Lung microvascular endothelial cell (primary cell): ENCODE results near the gene CFP. TPM values are rescaled to one million over a fixed set of nuclear protein-coding genes. Genes with fewer than 3 reads are reported as not detected.

Source experiments
- DNase-seq, 2 donors: peaks; one replicate each; pipeline versions ENCODE4 v3.0.0 to v3.0.0-alpha.2; 2010; ENCODE audit warnings: low read depth in 2 of 2
- total RNA-seq: library from RNA; depleted of rRNA; stranded (reverse); fragments of >200 nt; gene quantifications from 2 replicates; pipeline ENCODE4 v1.2.1, GENCODE V29; 2014

Gene CFP
- total RNA-seq, 1 donor from 2014 or later = under 0.01 TPM

DNA sequence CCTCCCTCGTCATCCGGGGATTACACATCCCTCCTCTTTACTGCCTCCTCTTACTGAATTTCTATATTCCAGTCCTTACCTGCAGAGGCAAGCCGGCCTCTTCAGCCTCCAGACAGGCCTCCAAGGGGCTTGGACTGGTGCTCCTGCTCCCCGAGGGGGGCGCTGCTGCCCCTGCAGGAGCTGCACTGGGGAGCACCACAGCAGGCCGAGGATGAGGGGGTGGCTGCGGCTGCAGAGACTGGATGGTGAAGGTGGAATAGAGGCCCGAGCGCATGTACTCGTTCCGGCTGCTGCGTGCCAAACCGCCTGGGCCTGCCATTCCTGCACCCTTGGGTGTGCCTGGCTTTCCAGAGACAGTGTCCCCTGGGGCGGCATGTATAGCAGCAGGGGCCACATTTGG, 9.1 kb upstream of the CFP start:
- no peak for DNase-seq

DNA sequence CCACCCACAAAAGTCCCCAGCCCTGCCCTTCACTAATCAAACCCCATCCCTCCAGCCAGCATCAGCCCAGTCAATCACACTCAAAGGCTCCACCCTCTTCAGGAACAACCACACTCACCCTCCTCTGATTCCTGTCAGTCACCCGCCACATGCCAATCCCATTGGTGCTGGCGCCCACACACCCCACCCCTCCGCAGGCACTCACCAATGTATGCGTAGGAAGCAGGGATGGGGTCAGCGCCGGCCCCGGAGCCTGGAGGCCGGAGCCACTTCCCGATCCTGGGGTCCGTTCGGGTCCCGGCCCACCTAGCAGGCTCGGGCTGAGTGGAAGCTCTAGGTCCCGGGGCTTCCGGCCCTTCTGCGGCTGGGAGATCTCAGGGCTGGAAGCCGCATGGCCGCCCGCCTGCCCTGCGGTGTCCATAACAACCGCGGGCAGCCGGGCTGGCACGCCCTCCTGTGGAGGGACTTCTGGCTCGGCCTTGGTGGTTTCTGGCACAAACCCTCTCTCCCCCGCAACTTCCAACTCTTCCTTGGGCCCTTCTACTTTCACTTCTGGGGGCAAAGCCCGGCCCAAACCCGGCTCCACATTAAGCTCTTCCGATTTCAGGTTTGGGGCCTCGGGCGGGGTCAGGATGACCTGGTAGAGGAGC, 7.9 kb upstream of the CFP start:
- peak; percentile 76 to 83 for DNase-seq

DNA sequence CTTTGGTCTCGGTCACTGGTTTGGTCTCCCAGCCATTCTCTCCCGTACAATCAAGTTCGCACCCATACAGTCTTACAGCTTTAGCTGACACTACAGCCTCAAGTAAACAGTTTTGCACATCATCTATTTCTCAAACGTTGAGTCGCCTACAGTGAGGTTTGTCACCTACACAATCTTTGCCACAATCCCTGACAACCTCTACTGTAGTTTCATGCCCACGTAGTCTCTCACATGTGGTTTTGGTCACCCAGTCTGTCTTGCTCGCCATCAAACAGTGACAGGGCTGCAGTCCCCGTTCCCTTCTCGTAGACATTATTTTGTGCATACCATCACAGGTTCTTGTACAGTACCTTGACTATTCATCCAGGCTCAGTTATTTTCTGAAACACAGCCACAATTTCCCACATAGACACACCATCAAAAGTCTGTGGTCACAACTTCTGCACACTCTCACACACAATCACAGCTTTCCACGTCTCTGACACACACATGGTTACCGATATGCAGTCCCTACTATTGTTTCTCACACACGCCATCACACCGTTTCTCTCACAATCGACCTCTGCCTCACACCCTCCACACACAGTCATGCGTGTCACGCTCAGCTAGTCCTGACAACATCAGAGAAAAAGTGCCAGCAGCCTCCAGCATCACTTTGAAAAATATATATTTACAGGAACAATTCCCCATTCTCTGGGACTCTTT, 5.3 kb upstream of the CFP start:
- no peak for DNase-seq

GRCh38 chrX:47633689-47634590, 4.2 kb upstream of the CFP start:
- DNase-seq = no peak

DNA sequence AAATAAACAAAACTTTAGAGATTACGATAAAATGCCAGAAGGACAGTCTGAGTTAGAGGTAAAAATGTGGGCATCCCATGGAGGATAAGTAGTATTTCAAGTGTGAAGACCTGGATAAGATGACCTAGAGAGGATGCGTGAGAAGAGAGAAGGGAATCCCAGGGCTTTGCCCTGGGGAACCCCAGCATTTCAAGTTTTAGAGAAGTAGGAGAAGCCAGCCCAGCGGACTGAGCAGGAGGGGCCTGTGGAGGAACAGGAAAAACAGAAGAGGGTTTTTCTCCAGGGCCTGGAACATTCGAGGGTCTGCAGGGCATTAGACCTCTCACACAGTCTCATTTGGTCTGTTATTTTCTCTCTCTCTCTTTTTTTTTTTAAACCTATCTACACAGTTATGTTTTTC, 2.9 kb upstream of the CFP start:
- no peak for DNase-seq

DNA sequence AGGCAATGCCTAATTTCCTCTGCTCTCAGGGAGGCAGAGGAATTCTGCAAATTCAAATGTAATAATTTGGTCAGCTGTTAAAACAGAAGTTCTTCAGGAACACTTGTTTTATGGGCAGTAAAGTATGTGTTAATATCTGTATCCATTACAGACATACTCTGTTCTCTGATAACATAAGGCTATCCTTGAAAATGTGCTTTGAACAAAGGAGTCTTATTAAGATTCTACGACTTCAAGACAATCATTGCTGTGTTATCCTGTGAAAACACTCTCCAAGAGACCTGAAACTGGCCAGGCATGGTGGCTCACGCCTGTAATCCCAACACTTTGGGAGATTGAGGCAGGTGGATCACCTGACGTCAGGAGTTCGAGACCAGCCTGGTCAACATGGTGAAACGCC, 1.9 kb upstream of the CFP start:
- no peak for DNase-seq

DNA sequence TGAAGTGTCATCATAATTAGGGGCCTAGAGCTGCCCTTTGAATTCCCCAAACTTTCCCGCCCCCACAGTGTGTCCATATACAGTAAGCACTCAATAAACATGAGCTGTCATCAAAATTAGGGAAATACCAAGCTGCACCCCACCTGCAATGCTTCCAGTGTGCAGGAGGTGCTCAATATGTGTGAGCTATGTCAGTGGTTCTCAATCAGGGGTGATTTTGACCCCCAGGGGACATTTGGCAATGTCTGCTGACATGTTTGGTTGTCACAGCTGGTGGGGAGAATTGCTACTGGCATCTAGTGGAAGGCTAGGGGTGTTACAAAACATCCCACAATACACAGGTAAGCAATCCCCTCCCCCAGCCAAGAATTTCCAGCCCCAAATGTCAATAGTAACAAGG, 748 bp downstream of the CFP start:
- no peak for DNase-seq

DNA sequence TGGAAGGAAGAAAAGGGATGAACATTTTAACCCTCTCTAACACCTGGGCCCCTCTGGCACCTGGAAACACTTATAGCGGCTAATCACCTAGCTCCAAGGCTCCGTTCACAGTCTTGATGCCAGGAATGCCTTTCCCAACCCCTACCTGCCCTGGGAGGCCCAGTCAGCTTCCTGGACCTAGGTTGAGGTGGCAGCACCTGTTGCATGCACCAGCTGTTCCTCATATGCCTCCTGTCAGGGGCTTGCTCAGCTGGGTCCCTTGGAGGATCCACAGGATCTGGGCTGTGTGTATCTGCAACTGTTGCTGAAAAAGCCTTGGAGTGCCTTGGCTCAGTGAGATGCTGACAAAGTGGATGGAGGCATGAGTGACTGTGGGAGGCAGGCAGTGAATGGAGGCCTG, 4.4 kb downstream of the CFP start:
- no peak for DNase-seq

GRCh38 chrX:47623540-47624027, 6.1 kb downstream of the CFP start:
- DNase-seq = peak; percentile 62 to 80

DNA sequence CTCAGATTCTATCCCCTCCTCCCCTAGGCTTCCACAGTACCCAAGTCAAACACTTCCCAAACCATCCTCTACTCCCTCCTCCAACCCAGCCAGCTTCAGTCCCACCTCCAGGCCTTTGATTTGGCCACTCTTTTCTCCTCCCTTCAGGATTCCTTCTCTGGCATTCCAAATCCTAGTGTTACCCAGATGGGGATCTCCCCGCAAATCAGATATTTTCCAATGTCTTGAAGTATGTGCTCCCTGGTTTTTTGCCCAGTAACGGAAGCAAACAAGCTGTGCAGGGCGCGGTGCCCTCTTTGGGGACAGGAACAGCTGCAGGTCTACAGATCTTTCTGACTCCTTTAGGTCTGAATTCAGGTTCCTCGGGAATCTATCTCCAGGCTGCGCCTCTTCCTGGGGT, 7.9 kb downstream of the CFP start:
- DNase-seq = no peak

- DNase-seq = no peak
Measured at GRCh38 chrX:47620303-47620685, 9.4 kb downstream of the CFP start.

- peak; percentile 85 to 89 for DNase-seq
Measured at GRCh38 chrX:47619486-47620302, 10.0 kb downstream of the CFP start, which contains the start of gene SYN1. SYN1 (minus strand) TSS chrX:47619857; CDS start chrX:47619728, 129 bp downstream.

- no peak for DNase-seq
Measured at GRCh38 chrX:47618923-47619485, 10.7 kb downstream of the CFP start.

DNA sequence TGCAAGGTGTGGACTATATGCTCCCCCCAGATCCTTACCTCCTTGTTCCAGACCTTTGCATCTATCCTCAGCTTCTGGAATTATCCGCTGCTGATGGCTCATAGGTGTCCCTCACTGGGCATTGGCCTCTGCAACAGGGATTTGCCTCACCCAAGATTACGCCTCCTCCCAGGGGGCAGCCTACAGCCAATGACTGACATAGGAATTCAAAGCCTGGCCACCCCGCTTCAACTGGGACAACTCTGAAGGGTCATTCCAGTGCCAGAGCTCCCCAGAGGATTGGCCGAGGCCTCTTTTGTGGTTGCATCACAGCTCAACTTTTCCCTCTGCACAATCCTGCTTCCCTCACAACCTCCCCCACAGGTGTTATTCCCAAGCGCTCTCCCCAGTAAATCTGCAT, 15.1 kb downstream of the CFP start:
- DNase-seq = no peak

DNA sequence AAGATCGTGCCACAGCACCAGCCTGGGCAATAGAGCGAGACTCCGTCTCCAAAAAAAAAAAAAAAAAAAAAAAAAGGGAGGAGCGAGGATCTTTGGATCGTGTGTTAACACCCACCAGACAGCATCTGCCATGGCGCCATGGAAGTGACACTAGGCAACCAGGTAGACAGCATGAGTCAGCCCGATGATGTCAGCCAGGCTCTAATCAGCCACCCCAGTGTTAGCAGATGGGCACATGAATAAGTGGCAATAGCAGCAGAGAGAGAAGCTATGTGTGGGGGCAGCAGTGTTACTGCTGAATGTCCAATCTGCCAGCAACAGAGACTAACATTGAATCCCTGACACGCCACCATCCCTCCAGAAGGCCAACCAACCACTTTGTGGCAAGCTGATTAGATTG, 16.6 kb downstream of the CFP start:
- DNase-seq = no peak

DNA sequence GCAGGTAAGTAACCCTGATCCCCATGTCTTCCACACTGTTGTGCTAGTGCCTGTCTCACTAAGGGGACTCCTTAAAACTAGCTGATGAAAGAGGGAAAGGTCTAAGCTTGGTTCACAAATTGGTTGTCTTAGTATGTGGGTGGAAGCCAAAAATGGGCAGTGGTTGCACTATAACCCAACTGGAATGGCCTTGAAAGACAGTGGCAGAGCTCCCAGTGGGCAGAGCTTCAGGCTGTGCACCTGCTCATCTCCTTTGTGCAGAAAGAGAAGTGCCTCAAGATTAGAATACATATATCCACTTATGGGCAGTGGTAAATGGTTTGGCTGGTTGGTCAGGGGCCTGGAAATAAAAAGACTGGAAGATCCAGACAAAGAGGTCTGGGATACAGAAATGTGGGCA, 17.3 kb downstream of the CFP start:
- no peak for DNase-seq

GRCh38 chrX:47611926-47612325, 17.8 kb downstream of the CFP start:
- DNase-seq = no peak

GRCh38 chrX:47611489-47611888, 18.2 kb downstream of the CFP start:
- DNase-seq = no peak

GRCh38 chrX:47610511-47610910, 19.2 kb downstream of the CFP start:
- peak in 1 of 2 donors; percentile 11 for DNase-seq

- no peak for DNase-seq
Measured at GRCh38 chrX:47608130-47608810, 21.5 kb downstream of the CFP start.
